ENCODE data around the gene MAPK14. TPM values are rescaled to one million over a fixed set of nuclear protein-coding genes. Genes with fewer than 3 reads are reported as not detected.

Gene MAPK14
- total and polyA plus RNA-seq, 9 of the 15 experiments (the other 6 are each of a cell fraction or from before 2014, with no cell fraction given): 8.8 to 62.7 (median 35.5) TPM

DNA sequence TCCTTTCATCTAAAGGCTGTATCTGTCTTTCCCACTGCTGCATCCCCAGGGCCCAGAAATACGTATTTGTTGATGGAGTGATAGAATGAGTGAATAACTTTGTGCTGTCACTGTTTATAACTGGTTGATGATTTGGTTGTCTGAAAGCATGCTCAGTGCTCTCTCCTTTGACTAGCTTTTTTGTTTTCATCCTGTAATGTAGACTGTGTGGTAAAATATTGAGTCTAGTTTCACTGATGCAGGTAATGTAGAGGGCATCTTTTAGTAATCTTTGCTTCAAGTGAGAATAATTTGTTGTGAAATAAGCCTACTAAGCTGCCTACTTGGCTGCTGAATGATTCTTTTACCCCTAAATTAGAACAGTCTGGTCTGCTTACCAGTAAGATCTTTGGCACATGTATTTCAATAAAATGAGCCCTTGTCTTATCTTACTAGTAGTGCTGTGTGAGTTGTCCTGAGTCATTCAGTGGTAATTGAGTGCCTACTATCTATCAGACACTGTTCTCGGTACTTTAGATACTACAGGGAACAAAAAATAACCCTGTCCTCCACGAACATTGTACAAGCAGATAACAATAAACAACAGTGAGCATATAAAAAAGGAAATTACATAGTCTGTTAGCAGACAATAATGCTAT, 39.9 kb downstream of the MAPK14 start (continued):
- peak; percentile 57; the same call in 1 of the 2 replicates for TF ChIP-seq ATF3 (IDR thresholded peaks at IDR 0.05)
- TF ChIP-seq ATF3 (CRISPR knock-in tag; conservative IDR thresholded peaks at IDR 0.05): no peak
- peak; percentile 39; the same call in 1 of the 2 replicates for TF ChIP-seq RNF2 (IDR thresholded peaks at IDR 0.05)
- peak; percentile 89 for TF ChIP-seq NCOR1 (IDR thresholded peaks at IDR 0.05)
- TF ChIP-seq ETV6 (IDR thresholded peaks at IDR 0.05; ENCODE audit: borderline replicate concordance in 1 of 2, low read depth in 2 of 2, low read length in 1 of 2): peak in 1 of 2 experiments; percentile 25; a peak in 1 of 4 replicates
- TF ChIP-seq ETV6 (CRISPR knock-in tag; IDR thresholded peaks at IDR 0.05; ENCODE audit: borderline replicate concordance): no peak
- TF ChIP-seq ATF7 (IDR thresholded peaks at IDR 0.05): peak; percentile 49; the same call in 1 of the 2 replicates
- TF ChIP-seq LARP7 (IDR thresholded peaks at IDR 0.05): no peak
- TF ChIP-seq, protein P1, sequence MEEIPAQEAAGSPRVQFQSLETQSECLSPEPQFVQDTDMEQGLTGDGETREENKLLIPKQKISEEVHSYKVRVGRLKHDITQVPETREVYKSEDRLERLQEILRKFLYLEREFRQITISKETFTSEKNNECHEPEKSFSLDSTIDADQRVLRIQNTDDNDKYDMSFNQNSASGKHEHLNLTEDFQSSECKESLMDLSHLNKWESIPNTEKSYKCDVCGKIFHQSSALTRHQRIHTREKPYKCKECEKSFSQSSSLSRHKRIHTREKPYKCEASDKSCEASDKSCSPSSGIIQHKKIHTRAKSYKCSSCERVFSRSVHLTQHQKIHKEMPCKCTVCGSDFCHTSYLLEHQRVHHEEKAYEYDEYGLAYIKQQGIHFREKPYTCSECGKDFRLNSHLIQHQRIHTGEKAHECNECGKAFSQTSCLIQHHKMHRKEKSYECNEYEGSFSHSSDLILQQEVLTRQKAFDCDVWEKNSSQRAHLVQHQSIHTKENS (CRISPR knock-in tag; IDR thresholded peaks at IDR 0.05): no peak
- TF ChIP-seq, protein P2, sequence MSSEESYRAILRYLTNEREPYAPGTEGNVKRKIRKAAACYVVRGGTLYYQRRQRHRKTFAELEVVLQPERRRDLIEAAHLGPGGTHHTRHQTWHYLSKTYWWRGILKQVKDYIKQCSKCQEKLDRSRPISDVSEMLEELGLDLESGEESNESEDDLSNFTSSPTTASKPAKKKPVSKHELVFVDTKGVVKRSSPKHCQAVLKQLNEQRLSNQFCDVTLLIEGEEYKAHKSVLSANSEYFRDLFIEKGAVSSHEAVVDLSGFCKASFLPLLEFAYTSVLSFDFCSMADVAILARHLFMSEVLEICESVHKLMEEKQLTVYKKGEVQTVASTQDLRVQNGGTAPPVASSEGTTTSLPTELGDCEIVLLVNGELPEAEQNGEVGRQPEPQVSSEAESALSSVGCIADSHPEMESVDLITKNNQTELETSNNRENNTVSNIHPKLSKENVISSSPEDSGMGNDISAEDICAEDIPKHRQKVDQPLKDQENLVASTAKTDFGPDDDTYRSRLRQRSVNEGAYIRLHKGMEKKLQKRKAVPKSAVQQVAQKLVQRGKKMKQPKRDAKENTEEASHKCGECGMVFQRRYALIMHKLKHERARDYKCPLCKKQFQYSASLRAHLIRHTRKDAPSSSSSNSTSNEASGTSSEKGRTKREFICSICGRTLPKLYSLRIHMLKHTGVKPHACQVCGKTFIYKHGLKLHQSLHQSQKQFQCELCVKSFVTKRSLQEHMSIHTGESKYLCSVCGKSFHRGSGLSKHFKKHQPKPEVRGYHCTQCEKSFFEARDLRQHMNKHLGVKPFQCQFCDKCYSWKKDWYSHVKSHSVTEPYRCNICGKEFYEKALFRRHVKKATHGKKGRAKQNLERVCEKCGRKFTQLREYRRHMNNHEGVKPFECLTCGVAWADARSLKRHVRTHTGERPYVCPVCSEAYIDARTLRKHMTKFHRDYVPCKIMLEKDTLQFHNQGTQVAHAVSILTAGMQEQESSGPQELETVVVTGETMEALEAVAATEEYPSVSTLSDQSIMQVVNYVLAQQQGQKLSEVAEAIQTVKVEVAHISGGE (CRISPR knock-in tag; IDR thresholded peaks at IDR 0.05): peak in 1 of 3 experiments; percentile 49; a peak in 1 of 6 replicates
- TF ChIP-seq MEIS2 (IDR thresholded peaks at IDR 0.05; ENCODE audit: partially characterized antibody): peak; percentile 44
- TF ChIP-seq, protein P3, sequence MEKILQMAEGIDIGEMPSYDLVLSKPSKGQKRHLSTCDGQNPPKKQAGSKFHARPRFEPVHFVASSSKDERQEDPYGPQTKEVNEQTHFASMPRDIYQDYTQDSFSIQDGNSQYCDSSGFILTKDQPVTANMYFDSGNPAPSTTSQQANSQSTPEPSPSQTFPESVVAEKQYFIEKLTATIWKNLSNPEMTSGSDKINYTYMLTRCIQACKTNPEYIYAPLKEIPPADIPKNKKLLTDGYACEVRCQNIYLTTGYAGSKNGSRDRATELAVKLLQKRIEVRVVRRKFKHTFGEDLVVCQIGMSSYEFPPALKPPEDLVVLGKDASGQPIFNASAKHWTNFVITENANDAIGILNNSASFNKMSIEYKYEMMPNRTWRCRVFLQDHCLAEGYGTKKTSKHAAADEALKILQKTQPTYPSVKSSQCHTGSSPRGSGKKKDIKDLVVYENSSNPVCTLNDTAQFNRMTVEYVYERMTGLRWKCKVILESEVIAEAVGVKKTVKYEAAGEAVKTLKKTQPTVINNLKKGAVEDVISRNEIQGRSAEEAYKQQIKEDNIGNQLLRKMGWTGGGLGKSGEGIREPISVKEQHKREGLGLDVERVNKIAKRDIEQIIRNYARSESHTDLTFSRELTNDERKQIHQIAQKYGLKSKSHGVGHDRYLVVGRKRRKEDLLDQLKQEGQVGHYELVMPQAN (IDR thresholded peaks at IDR 0.05; ENCODE audit: borderline replicate concordance): no peak
- peak in 1 of 2 experiments; percentile 86; a peak in 3 of 4 replicates for TF ChIP-seq KDM1A (IDR thresholded peaks at IDR 0.05)
- peak; percentile 67 for TF ChIP-seq DACH1 (IDR thresholded peaks at IDR 0.05; ENCODE audit: partially characterized antibody)
- TF ChIP-seq BDP1 (IDR thresholded peaks at IDR 0.05; ENCODE audit: insufficient read depth, insufficient read length): no peak
- TF ChIP-seq NCOA2 (IDR thresholded peaks at IDR 0.05; ENCODE audit: partially characterized antibody in 2 of 2): peak in 1 of 2 experiments; percentile 64
- peak; percentile 86 for TF ChIP-seq SMARCE1 (IDR thresholded peaks at IDR 0.05)
- peak; percentile 63; the same call in 1 of the 2 replicates for TF ChIP-seq ARID3A (IDR thresholded peaks at IDR 0.05; ENCODE audit: borderline replicate concordance, low read depth, low read length)
- peak; percentile 36 for TF ChIP-seq CEBPB (tag; IDR thresholded peaks at IDR 0.05)
